Suprapubic skin (tissue), 4 donors: ENCODE data around the gene RAB1A. TPM values are rescaled to one million over a fixed set of nuclear protein-coding genes. Genes with fewer than 3 reads are reported as not detected.

Experiments used
- DNase-seq, 2 donors: peaks; one replicate each; pipeline ENCODE4 v3.0.0-alpha.2; 2019; ENCODE audit warnings: low spot score in 2 of 2
- H3K27ac ChIP-seq: fragments of 200-600 bp; sonication (generic); one replicate; pipeline ENCODE4 v1.5.1; 2019
- H3K27me3 ChIP-seq: fragments of 200-600 bp; sonication (generic); one replicate; pipeline ENCODE4 v1.5.1; 2019
- H3K36me3 ChIP-seq: fragments of 200-600 bp; sonication (generic); one replicate; pipeline ENCODE4 v1.5.1; 2019
- H3K4me1 ChIP-seq: fragments of 200-600 bp; sonication (generic); one replicate; pipeline ENCODE4 v1.5.1; 2019
- H3K4me3 ChIP-seq: fragments of 200-600 bp; sonication (generic); one replicate; pipeline ENCODE4 v1.5.1; 2019; ENCODE audit warnings: mild to moderate bottlenecking
- H3K9me3 ChIP-seq: fragments of 200-600 bp; sonication (generic); one replicate; pipeline ENCODE4 v1.5.1; 2019
- CTCF ChIP-seq, 2 donors: fragments of 200-600 bp in 1 of 2; fragments of 450-650 bp in 1 of 2; sonication (generic) in 1 of 2; IDR thresholded peaks; one replicate each; pipeline ENCODE4 v1.5.1; 2016 to 2019; ENCODE audit warnings: antibody characterized with exemption in 2 of 2, mild to moderate bottlenecking in 1 of 2, moderate library complexity in 1 of 2
- EP300 ChIP-seq: sonication (generic); formaldehyde crosslinking; IDR thresholded peaks from one replicate; pipeline ENCODE4 v1.6.1; 2017; ENCODE audit warnings: antibody characterized with exemption
- POLR2A ChIP-seq, 2 donors: fragments of 450-650 bp; IDR thresholded peaks; one replicate each; pipeline ENCODE4 v1.6.1; 2017; ENCODE audit warnings: antibody characterized with exemption in 2 of 2, mild to moderate bottlenecking in 2 of 2, moderate library complexity in 2 of 2
- POLR2AphosphoS5 ChIP-seq, 3 donors: sonication (generic); formaldehyde crosslinking; IDR thresholded peaks; one replicate each; pipeline ENCODE4 v1.6.1; 2017; ENCODE audit warnings: antibody characterized with exemption in 3 of 3
- WGBS: methylation state at CpG from one replicate; pipeline ENCODE4 v1.1.5; 2018; 5-methylcytosine and 5-hydroxymethylcytosine counted together
- total RNA-seq, 4 donors: library from RNA; depleted of rRNA; stranded (reverse); fragments of >200 nt; gene quantifications; one replicate each; pipeline ENCODE4 v1.1.0, GENCODE V29; 2016

The RAB1A gene
- total RNA-seq, 4 donors from 2014 or later = 66.3 to 76.0 (median 68.3) TPM

- H3K27ac ChIP-seq = no peak overlapping the region
- 79% methylated on average over 9 of the region's 9 CpGs for WGBS
- peaks cover 87% of the 10 kb centered on the region for H3K36me3 ChIP-seq
- H3K4me3 ChIP-seq = no peak overlapping the region
- H3K27me3 ChIP-seq = no peaks in the 10 kb centered on the region
- no peaks in the 10 kb centered on the region for H3K9me3 ChIP-seq
- DNase-seq = peak in 1 of 2 donors; percentile 48
- TF ChIP-seq CTCF (IDR thresholded peaks at IDR 0.05) (no peak), POLR2A (IDR thresholded peaks at IDR 0.05) (no peak), POLR2AphosphoS5 (IDR thresholded peaks at IDR 0.05) (no peak), EP300 (no peak)
- H3K4me1 ChIP-seq = peaks cover 37% of the 10 kb centered on the region
Measured at GRCh38 chr2:65075176-65075575, 54.7 kb downstream of the RAB1A start.

GRCh38 chr2:65073879-65074565 lies 55.9 kb downstream of the RAB1A start:
- WGBS = 59% methylated on average over 12 of the region's 12 CpGs
- DNase-seq = peak in 1 of 2 donors; percentile 55
- Histone ChIP-seq H3K4me1 (peaks cover 49% of the 10 kb centered on the region), H3K4me3 (no peak overlapping the region), H3K36me3 (peaks cover 76% of the 10 kb centered on the region), H3K27me3 (no peaks in the 10 kb centered on the region), H3K9me3 (no peaks in the 10 kb centered on the region), H3K27ac (peak overlapping the region; percentile 18)
- TF ChIP-seq POLR2A (IDR thresholded peaks at IDR 0.05) (no peak), EP300 (no peak), CTCF (IDR thresholded peaks at IDR 0.05) (no peak), POLR2AphosphoS5 (IDR thresholded peaks at IDR 0.05) (no peak)

- no peaks in the 10 kb centered on the region for H3K27me3 ChIP-seq
- H3K36me3 ChIP-seq = peaks cover 59% of the 10 kb centered on the region
- H3K9me3 ChIP-seq = no peaks in the 10 kb centered on the region
- H3K27ac ChIP-seq = no peak overlapping the region
- DNase-seq = no peak
- no peak for TF ChIP-seq EP300
- TF ChIP-seq CTCF (IDR thresholded peaks at IDR 0.05) = no peak
- no peak for TF ChIP-seq POLR2AphosphoS5 (IDR thresholded peaks at IDR 0.05)
- TF ChIP-seq POLR2A (IDR thresholded peaks at IDR 0.05) = no peak
- WGBS = 79% methylated on average over 19 of the region's 20 CpGs
- H3K4me3 ChIP-seq = no peak overlapping the region
- peaks cover 65% of the 10 kb centered on the region for H3K4me1 ChIP-seq
Measured at GRCh38 chr2:65072181-65072970, 57.5 kb downstream of the RAB1A start.

GRCh38 chr2:65071499-65072180 lies 58.3 kb downstream of the RAB1A start:
- Histone ChIP-seq H3K27ac (no peak overlapping the region), H3K9me3 (no peaks in the 10 kb centered on the region), H3K4me1 (peaks cover 68% of the 10 kb centered on the region), H3K4me3 (no peak overlapping the region), H3K27me3 (no peaks in the 10 kb centered on the region), H3K36me3 (peaks cover 52% of the 10 kb centered on the region)
- TF ChIP-seq POLR2AphosphoS5 (IDR thresholded peaks at IDR 0.05) (no peak), CTCF (IDR thresholded peaks at IDR 0.05) (peak in 1 of 2 donors; percentile 23), EP300 (no peak), POLR2A (IDR thresholded peaks at IDR 0.05) (no peak)
- no peak for DNase-seq
- WGBS = 78% methylated on average over 11 of the region's 14 CpGs

- H3K4me1 ChIP-seq = peaks cover 66% of the 10 kb centered on the region
- no peaks in the 10 kb centered on the region for H3K27me3 ChIP-seq
- no peak for TF ChIP-seq POLR2AphosphoS5 (IDR thresholded peaks at IDR 0.05)
- TF ChIP-seq CTCF (IDR thresholded peaks at IDR 0.05) = no peak
- no peak for TF ChIP-seq EP300
- no peak for TF ChIP-seq POLR2A (IDR thresholded peaks at IDR 0.05)
- H3K27ac ChIP-seq = peak overlapping the region; percentile 61
- H3K4me3 ChIP-seq = no peak overlapping the region
- no peak for DNase-seq
- 89% methylated on average over 6 of the region's 6 CpGs for WGBS
- H3K36me3 ChIP-seq = peaks cover 50% of the 10 kb centered on the region
- H3K9me3 ChIP-seq = no peaks in the 10 kb centered on the region
Measured at GRCh38 chr2:65070856-65071255, 59.0 kb downstream of the RAB1A start.
